KG1 (cell line): ENCODE data around the gene TP53INP2.
"Not testable (repeated sequence)": the region's sequence is repeated elsewhere in the genome, so short reads cannot be mapped to it uniquely, and the experiment has no call there.

Experiments used
- DNase-seq: peaks from one replicate; lab custom pipeline; 2025; lab: John Stamatoyannopoulos, UW

The TP53INP2 gene

GRCh38 chr20:34705397-34706301 lies 1.5 kb downstream of the TP53INP2 start:
- no peak for DNase-seq

- DNase-seq, result no peak
These were observed 2.2 kb downstream of the TP53INP2 start for GRCh38 chr20:34706302-34706875.

- DNase-seq, result no peak
These were observed 3.0 kb downstream of the TP53INP2 start for GRCh38 chr20:34706912-34707784.

GRCh38 chr20:34708621-34709043 lies 4.5 kb downstream of the TP53INP2 start:
- DNase-seq, result no peak

GRCh38 chr20:34709044-34709830 lies 5.1 kb downstream of the TP53INP2 start:
- DNase-seq, result peak; percentile 77

- DNase-seq, result peak; percentile 77
These were observed 5.9 kb downstream of the TP53INP2 start for GRCh38 chr20:34709831-34710567.

GRCh38 chr20:34710568-34710839 lies 6.4 kb downstream of the TP53INP2 start:
- DNase-seq, result no peak

GRCh38 chr20:34710861-34711574 lies 6.9 kb downstream of the TP53INP2 start:
- no peak for DNase-seq

GRCh38 chr20:34711813-34712430 lies 7.8 kb downstream of the TP53INP2 start:
- DNase-seq, result no peak

GRCh38 chr20:34712525-34713192 lies 8.5 kb downstream of the TP53INP2 start:
- no peak for DNase-seq

GRCh38 chr20:34713194-34713943 lies 9.2 kb downstream of the TP53INP2 start:
- no peak for DNase-seq

- not testable (repeated sequence) for DNase-seq
These were observed 9.9 kb downstream of the TP53INP2 start for GRCh38 chr20:34713944-34714515.

- no peak for DNase-seq
These were observed 11.2 kb downstream of the TP53INP2 start for GRCh38 chr20:34715384-34715783.

GRCh38 chr20:34716921-34717229 lies 12.7 kb downstream of the TP53INP2 start:
- DNase-seq, result no peak

- DNase-seq, result no peak
These were observed 13.3 kb downstream of the TP53INP2 start for GRCh38 chr20:34717230-34718095.

- not testable (repeated sequence) for DNase-seq
These were observed 15.3 kb downstream of the TP53INP2 start for GRCh38 chr20:34719242-34720017.

- DNase-seq, result no peak
These were observed 16.1 kb downstream of the TP53INP2 start for GRCh38 chr20:34720266-34720665.
